CD4-positive, alpha-beta T cell (primary cell): ENCODE results near the gene DRG1. TPM values are rescaled to one million over a fixed set of nuclear protein-coding genes. Genes with fewer than 3 reads are reported as not detected.

Experiments
- total RNA-seq, 174 experiments: library from RNA in 2 of 174; stranded (reverse) in 2 of 174; gene quantifications; one replicate each; pipeline ENCODE4 v1.2.3 and lab custom pipeline; 2021 to 2026

Gene DRG1
- total RNA-seq, 2 experiments from 2014 or later, result 57.3 to 72.8 TPM

Other genes with a start within 250 kb of the DRG1 start
- gene RNF185, start 239.4 kb upstream of the DRG1 start, total RNA-seq, result 1 to 10 TPM; 6.2 to 7.7 TPM
- 10 to 100 TPM; 13.1 to 14.6 TPM for gene LIMK2, start 187.3 kb upstream of the DRG1 start, total RNA-seq
- 1,000 to 10,000 TPM; 1,063 to 1,072 TPM for gene PIK3IP1, start 107.1 kb upstream of the DRG1 start, total RNA-seq
- 10 to 100 TPM; 54.4 to 58.3 TPM for gene PATZ1, start 53.3 kb upstream of the DRG1 start, total RNA-seq
- gene EIF4ENIF1, start 90.2 kb downstream of the DRG1 start, total RNA-seq, result 10 to 100 TPM in 1 of 2 experiments, 1 to 10 TPM in 1; 9.4 to 10.6 TPM
- gene SFI1, start 96.9 kb downstream of the DRG1 start, total RNA-seq, result 100 to 1,000 TPM; 281 to 291 TPM